ENCODE measurements around the gene CSTF3. TPM values are rescaled to one million over a fixed set of nuclear protein-coding genes. Genes with fewer than 3 reads are reported as not detected.

Gene CSTF3
- total and polyA plus RNA-seq, 10 of the 15 experiments (the other 5 are each of a cell fraction or from before 2014, with no cell fraction given): 25.4 to 63.5 (median 49.5) TPM

DNA sequence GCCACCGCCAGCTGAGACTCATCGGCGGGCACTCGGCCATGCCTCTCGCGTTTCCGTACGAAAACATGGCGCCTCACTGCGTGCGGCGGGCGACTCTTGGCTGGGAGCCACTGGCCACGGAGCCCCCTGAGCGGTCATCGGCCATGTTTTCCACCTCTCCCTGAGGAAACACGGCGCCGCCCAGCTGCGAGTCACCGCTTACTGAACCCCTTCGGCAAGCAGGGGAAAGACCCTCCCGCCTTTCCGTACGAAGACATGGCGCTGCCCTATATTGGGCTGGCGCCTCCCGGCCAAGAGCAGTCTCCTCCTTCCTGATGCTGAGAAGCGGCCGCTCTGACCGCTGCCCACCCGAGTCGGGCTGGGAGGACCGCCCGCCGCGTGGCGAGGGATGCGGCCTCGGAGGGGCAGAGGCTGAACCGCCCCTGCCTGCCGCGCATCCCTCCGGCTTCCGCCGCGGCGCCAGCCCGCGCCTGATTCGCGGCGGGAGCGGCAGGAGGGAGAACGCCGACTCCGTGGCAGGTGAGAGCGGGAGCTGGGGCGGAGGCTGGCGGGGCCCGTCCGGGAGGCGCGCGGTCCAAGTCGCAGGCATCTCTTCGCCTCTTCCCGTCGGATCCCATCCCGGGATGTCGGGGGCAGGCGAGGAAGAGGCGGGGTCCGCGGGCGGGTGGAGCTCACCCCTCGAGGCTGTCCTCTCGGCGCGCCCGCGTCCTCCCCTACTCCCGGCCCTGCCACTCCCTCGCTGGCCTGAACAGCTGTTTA, 121.8 kb downstream of the CSTF3 start, which contains the start of gene TCP11L1 (continued):
- TF ChIP-seq, protein P1, sequence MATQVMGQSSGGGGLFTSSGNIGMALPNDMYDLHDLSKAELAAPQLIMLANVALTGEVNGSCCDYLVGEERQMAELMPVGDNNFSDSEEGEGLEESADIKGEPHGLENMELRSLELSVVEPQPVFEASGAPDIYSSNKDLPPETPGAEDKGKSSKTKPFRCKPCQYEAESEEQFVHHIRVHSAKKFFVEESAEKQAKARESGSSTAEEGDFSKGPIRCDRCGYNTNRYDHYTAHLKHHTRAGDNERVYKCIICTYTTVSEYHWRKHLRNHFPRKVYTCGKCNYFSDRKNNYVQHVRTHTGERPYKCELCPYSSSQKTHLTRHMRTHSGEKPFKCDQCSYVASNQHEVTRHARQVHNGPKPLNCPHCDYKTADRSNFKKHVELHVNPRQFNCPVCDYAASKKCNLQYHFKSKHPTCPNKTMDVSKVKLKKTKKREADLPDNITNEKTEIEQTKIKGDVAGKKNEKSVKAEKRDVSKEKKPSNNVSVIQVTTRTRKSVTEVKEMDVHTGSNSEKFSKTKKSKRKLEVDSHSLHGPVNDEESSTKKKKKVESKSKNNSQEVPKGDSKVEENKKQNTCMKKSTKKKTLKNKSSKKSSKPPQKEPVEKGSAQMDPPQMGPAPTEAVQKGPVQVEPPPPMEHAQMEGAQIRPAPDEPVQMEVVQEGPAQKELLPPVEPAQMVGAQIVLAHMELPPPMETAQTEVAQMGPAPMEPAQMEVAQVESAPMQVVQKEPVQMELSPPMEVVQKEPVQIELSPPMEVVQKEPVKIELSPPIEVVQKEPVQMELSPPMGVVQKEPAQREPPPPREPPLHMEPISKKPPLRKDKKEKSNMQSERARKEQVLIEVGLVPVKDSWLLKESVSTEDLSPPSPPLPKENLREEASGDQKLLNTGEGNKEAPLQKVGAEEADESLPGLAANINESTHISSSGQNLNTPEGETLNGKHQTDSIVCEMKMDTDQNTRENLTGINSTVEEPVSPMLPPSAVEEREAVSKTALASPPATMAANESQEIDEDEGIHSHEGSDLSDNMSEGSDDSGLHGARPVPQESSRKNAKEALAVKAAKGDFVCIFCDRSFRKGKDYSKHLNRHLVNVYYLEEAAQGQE (IDR thresholded peaks at IDR 0.05; ENCODE audit: low read depth, low read length): no peak
- TF ChIP-seq JUND (IDR thresholded peaks at IDR 0.05; ENCODE audit: low read depth, low read length) (no peak), FOS (IDR thresholded peaks at IDR 0.05; ENCODE audit: borderline replicate concordance, extremely low read depth, insufficient read length) (no peak), HDAC6 (IDR thresholded peaks at IDR 0.05; ENCODE audit: unreplicated experiment) (no peak), CBX3 (IDR thresholded peaks at IDR 0.05; ENCODE audit: borderline replicate concordance, low read depth) (no peak), SREBF1 (IDR thresholded peaks at IDR 0.05; ENCODE audit: low read length) (no peak), HCFC1 (IDR thresholded peaks at IDR 0.05; ENCODE audit: low read length) (peak; percentile 77), NR2C1 (IDR thresholded peaks at IDR 0.05) (peak; percentile 90), RFX5 (IDR thresholded peaks at IDR 0.05; ENCODE audit: low read depth, low read length) (no peak; the same call in 1 of the 2 replicates), RELA (IDR thresholded peaks at IDR 0.05; ENCODE audit: borderline replicate concordance, partially characterized antibody) (no peak), GABPA (IDR thresholded peaks at IDR 0.05; ENCODE audit: low read depth) (no peak), POLR2AphosphoS5 (IDR thresholded peaks at IDR 0.05; ENCODE audit: low read length) (peak; percentile 24), BHLHE40 (IDR thresholded peaks at IDR 0.05; ENCODE audit: borderline replicate concordance in 1 of 2, low read depth in 2 of 2, low read length in 1 of 2) (peak in 1 of 2 experiments; percentile 61; a peak in 1 of 4 replicates), HDAC2 (IDR thresholded peaks at IDR 0.05) (no peak), SMARCA5 (IDR thresholded peaks at IDR 0.05) (no peak), CREB1 (IDR thresholded peaks at IDR 0.05; ENCODE audit: low read depth) (no peak), STAT1 (conservative IDR thresholded peaks at IDR 0.05) (peak; percentile 6; the same call in 1 of the 2 replicates), KLF5 (IDR thresholded peaks at IDR 0.05; ENCODE audit: partially characterized antibody) (peak; percentile 23), MTA2 (IDR thresholded peaks at IDR 0.05; ENCODE audit: low read depth) (no peak)
- TF ChIP-seq, protein P2, sequence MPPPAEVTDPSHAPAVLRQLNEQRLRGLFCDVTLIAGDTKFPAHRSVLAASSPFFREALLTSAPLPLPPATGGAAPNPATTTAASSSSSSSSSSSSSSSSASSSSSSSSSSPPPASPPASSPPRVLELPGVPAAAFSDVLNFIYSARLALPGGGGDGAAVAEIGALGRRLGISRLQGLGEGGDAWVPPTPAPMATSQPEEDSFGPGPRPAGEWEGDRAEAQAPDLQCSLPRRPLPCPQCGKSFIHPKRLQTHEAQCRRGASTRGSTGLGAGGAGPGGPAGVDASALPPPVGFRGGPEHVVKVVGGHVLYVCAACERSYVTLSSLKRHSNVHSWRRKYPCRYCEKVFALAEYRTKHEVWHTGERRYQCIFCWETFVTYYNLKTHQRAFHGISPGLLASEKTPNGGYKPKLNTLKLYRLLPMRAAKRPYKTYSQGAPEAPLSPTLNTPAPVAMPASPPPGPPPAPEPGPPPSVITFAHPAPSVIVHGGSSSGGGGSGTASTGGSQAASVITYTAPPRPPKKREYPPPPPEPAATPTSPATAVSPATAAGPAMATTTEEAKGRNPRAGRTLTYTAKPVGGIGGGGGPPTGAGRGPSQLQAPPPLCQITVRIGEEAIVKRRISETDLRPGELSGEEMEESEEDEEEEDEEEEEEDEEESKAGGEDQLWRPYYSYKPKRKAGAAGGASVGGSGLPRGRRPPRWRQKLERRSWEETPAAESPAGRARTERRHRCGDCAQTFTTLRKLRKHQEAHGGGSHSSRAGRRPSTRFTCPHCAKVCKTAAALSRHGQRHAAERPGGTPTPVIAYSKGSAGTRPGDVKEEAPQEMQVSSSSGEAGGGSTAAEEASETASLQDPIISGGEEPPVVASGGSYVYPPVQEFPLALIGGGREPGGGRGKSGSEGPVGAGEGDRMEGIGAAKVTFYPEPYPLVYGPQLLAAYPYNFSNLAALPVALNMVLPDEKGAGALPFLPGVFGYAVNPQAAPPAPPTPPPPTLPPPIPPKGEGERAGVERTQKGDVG (CRISPR knock-in tag; IDR thresholded peaks at IDR 0.05): no peak
- TF ChIP-seq, protein P3, sequence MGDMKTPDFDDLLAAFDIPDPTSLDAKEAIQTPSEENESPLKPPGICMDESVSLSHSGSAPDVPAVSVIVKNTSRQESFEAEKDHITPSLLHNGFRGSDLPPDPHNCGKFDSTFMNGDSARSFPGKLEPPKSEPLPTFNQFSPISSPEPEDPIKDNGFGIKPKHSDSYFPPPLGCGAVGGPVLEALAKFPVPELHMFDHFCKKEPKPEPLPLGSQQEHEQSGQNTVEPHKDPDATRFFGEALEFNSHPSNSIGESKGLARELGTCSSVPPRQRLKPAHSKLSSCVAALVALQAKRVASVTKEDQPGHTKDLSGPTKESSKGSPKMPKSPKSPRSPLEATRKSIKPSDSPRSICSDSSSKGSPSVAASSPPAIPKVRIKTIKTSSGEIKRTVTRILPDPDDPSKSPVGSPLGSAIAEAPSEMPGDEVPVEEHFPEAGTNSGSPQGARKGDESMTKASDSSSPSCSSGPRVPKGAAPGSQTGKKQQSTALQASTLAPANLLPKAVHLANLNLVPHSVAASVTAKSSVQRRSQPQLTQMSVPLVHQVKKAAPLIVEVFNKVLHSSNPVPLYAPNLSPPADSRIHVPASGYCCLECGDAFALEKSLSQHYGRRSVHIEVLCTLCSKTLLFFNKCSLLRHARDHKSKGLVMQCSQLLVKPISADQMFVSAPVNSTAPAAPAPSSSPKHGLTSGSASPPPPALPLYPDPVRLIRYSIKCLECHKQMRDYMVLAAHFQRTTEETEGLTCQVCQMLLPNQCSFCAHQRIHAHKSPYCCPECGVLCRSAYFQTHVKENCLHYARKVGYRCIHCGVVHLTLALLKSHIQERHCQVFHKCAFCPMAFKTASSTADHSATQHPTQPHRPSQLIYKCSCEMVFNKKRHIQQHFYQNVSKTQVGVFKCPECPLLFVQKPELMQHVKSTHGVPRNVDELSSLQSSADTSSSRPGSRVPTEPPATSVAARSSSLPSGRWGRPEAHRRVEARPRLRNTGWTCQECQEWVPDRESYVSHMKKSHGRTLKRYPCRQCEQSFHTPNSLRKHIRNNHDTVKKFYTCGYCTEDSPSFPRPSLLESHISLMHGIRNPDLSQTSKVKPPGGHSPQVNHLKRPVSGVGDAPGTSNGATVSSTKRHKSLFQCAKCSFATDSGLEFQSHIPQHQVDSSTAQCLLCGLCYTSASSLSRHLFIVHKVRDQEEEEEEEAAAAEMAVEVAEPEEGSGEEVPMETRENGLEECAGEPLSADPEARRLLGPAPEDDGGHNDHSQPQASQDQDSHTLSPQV (IDR thresholded peaks at IDR 0.05): no peak

All from GM12878 (cell line).